Naive thymus-derived CD4-positive, alpha-beta T cell (primary cell): ENCODE data around the gene RPS14. TPM values are rescaled to one million over a fixed set of nuclear protein-coding genes. Genes with fewer than 3 reads are reported as not detected.
"Not testable (repeated sequence)": the region's sequence is repeated elsewhere in the genome, so short reads cannot be mapped to it uniquely, and the experiment has no call there.

Source experiments
- ATAC-seq: fragments of 150-1000 bp; cut with Tn5 transposase; 2 replicates; pipeline ENCODE4 v1.10.0; 2021; ENCODE audit warnings: mild to moderate bottlenecking, moderate library complexity
- CTCF ChIA-PET: fragments of 350-600 bp; sonication (Branson Sonifier 250); formaldehyde crosslinking; loops from one replicate; lab custom pipeline; 2021; ENCODE audit warnings: antibody characterized with exemption; lab: Charles Lee
- POLR2A ChIA-PET: fragments of 350-600 bp; sonication (Branson Sonifier 250); formaldehyde crosslinking; loops from one replicate; lab custom pipeline; 2021; ENCODE audit warnings: antibody characterized with exemption, inconsistent platforms; lab: Charles Lee
- DNase-seq, 9 donors: peaks; one replicate each; pipeline versions ENCODE4 v3.0.0 to v3.0.0-alpha.2; 2020 to 2022; ENCODE audit warnings: mixed read lengths in 1 of 9
- H3K27ac ChIP-seq: one replicate; pipeline ENCODE4 v1.7.0; 2013; ENCODE audit warnings: mild to moderate bottlenecking, low read depth, low read length, moderate library complexity
- H3K27me3 ChIP-seq, 2 donors: one replicate each; pipeline ENCODE4 v1.7.0; 2013; ENCODE audit warnings: low read length in 2 of 2, mild to moderate bottlenecking in 2 of 2, moderate library complexity in 2 of 2; ENCODE audit not compliant: control insufficient read depth in 2 of 2, insufficient read depth in 2 of 2
- H3K36me3 ChIP-seq, 3 experiments: 1 replicate in 2 of 3; 2 replicates in 1 of 3; pipeline ENCODE4 v1.7.0; 2013; ENCODE audit warnings: low read length in 3 of 3, mild to moderate bottlenecking in 3 of 3, moderate library complexity in 1 of 3; ENCODE audit not compliant: insufficient read depth in 3 of 3, control insufficient read depth in 2 of 3
- H3K4me1 ChIP-seq, 2 donors: one replicate each; pipeline ENCODE4 v1.7.0; 2013; ENCODE audit warnings: low read length in 2 of 2, mild to moderate bottlenecking in 2 of 2, moderate library complexity in 1 of 2; ENCODE audit not compliant: control insufficient read depth in 2 of 2, insufficient read depth in 2 of 2
- H3K4me3 ChIP-seq: 2 replicates; pipeline ENCODE4 v1.7.0; 2013; ENCODE audit warnings: mild to moderate bottlenecking, low read length
- H3K9me3 ChIP-seq, 3 experiments: 1 replicate in 2 of 3; 2 replicates in 1 of 3; pipeline ENCODE4 v1.7.0; 2013; ENCODE audit warnings: low read length in 3 of 3; ENCODE audit not compliant: control insufficient read depth in 2 of 3
- H3K27ac Mint-ChIP-seq, 9 donors: one replicate each; pipeline ENCODE4 v1.8.0; 2020 to 2022; ENCODE audit warnings: mixed read lengths in 9 of 9, mild to moderate bottlenecking in 8 of 9, moderate library complexity in 5 of 9, inconsistent platforms in 2 of 9
- H3K27me3 Mint-ChIP-seq, 5 donors: one replicate each; pipeline ENCODE4 v1.8.0; 2021 to 2022; ENCODE audit warnings: mixed read lengths in 5 of 5, mild to moderate bottlenecking in 1 of 5
- H3K36me3 Mint-ChIP-seq, 5 donors: one replicate each; pipeline ENCODE4 v1.8.0; 2020 to 2022; ENCODE audit warnings: mixed read lengths in 5 of 5, mild to moderate bottlenecking in 3 of 5, inconsistent platforms in 1 of 5
- H3K4me1 Mint-ChIP-seq, 7 donors: one replicate each; pipeline ENCODE4 v1.8.0; 2020 to 2022; ENCODE audit warnings: mixed read lengths in 7 of 7, mild to moderate bottlenecking in 3 of 7, inconsistent platforms in 1 of 7
- H3K4me3 Mint-ChIP-seq, 10 donors: one replicate each; pipeline ENCODE4 v1.8.0; 2020 to 2022; ENCODE audit warnings: mild to moderate bottlenecking in 10 of 10, mixed read lengths in 10 of 10, moderate library complexity in 6 of 10, inconsistent platforms in 2 of 10
- H3K9me3 Mint-ChIP-seq, 11 donors: one replicate each; pipeline ENCODE4 v1.8.0; 2020 to 2022; ENCODE audit warnings: mixed read lengths in 11 of 11, mild to moderate bottlenecking in 4 of 11, inconsistent platforms in 1 of 11, moderate library complexity in 1 of 11
- intact Hi-C, 2 donors: fragments of 100-400 bp; cut with micrococcal nuclease; formaldehyde crosslinking; loops; one replicate each; pipeline ENCODE4 v1.15.1; 2023
- polyA plus RNA-seq, 2 donors: library from polyadenylated mRNA; unstranded; fragments of 300-500 nt; fragmentation: Illumina TruSeq; gene quantifications; one replicate each; pipeline ENCODE4 v1.2.3, GENCODE V29; 2021
- total RNA-seq, 6 experiments: library from RNA in 5 of 6; stranded (reverse) in 5 of 6; gene quantifications; 1 replicate in 5 of 6; 2 replicates in 1 of 6; pipeline ENCODE4 v1.2.3 and lab custom pipeline; 2021 to 2026

The RPS14 gene
- total and polyA plus RNA-seq, 7 experiments from 2014 or later: 2,331 to 11,248 (median 6,766) TPM

- H3K27me3 ChIP-seq: no peaks in the 10 kb centered on the region
- Mint-ChIP-seq H3K9me3 (peaks cover 0 to 1% (median 0%) of the 10 kb centered on the region in 11 donors), H3K36me3 (peaks cover 0 to 4% (median 0%) of the 10 kb centered on the region in 5 donors), H3K4me3 (no peak overlapping the region), H3K4me1 (peaks cover 0 to 5% (median 0%) of the 10 kb centered on the region in 7 donors), H3K27me3 (peaks cover 0 to 5% (median 0%) of the 10 kb centered on the region in 5 donors), H3K27ac (no peak overlapping the region)
- no peak for DNase-seq
- intact Hi-C loops: no loop called here
- ChIA-PET POLR2A (no interaction called here), CTCF (no interaction called here)
- H3K27ac ChIP-seq: no peak overlapping the region
- no peaks in the 10 kb centered on the region for H3K4me1 ChIP-seq
- H3K9me3 ChIP-seq: no peaks in the 10 kb centered on the region
- ATAC-seq: no peak
- H3K36me3 ChIP-seq: no peaks in the 10 kb centered on the region
- no peak overlapping the region for H3K4me3 ChIP-seq
These were observed 21.2 kb downstream of the RPS14 start for GRCh38 chr5:150428106-150428876.

- intact Hi-C loops, H3K27me3 ChIP-seq, H3K27ac Mint-ChIP-seq, H3K4me3 ChIP-seq, H3K4me3 Mint-ChIP-seq, DNase-seq, H3K36me3 Mint-ChIP-seq, H3K27me3 Mint-ChIP-seq, H3K9me3 Mint-ChIP-seq, H3K4me1 ChIP-seq, H3K4me1 Mint-ChIP-seq, H3K27ac ChIP-seq, H3K36me3 ChIP-seq, H3K9me3 ChIP-seq, ATAC-seq: not testable (repeated sequence)
- CTCF ChIA-PET: interaction anchor here (1.5 kb wide), 1 partner anchor 8 kb away, joined by 7 read pairs; no protein-coding TSS in a partner anchor
- POLR2A ChIA-PET: interaction anchor here (0.6 kb wide), 1 partner anchor 673 kb away, joined by 3 read pairs; no protein-coding TSS in a partner anchor
These were observed 23.4 kb downstream of the RPS14 start for GRCh38 chr5:150426165-150426564.

GRCh38 chr5:150422758-150423157, 26.8 kb downstream of the RPS14 start:
- no peaks in the 10 kb centered on the region for H3K36me3 Mint-ChIP-seq
- no peak overlapping the region for H3K4me3 Mint-ChIP-seq
- no peaks in the 10 kb centered on the region for H3K9me3 Mint-ChIP-seq
- no peaks in the 10 kb centered on the region for H3K4me1 ChIP-seq
- no peak overlapping the region for H3K27ac ChIP-seq
- POLR2A ChIA-PET: no interaction called here
- no peaks in the 10 kb centered on the region for H3K36me3 ChIP-seq
- ATAC-seq: no peak
- H3K4me3 ChIP-seq: no peak overlapping the region
- peaks cover 0 to 9% (median 0%) of the 10 kb centered on the region in 5 donors for H3K27me3 Mint-ChIP-seq
- DNase-seq: no peak
- intact Hi-C loops: no loop called here
- H3K4me1 Mint-ChIP-seq: peaks cover 0 to 9% (median 0%) of the 10 kb centered on the region in 7 donors
- no peaks in the 10 kb centered on the region for H3K27me3 ChIP-seq
- H3K27ac Mint-ChIP-seq: peak overlapping the region in 1 of 9 donors; percentile 29
- H3K9me3 ChIP-seq: no peaks in the 10 kb centered on the region
- CTCF ChIA-PET: no interaction called here

- no peaks in the 10 kb centered on the region for H3K36me3 ChIP-seq
- no peak overlapping the region for H3K27ac ChIP-seq
- ChIA-PET CTCF (no interaction called here), POLR2A (no interaction called here)
- Mint-ChIP-seq H3K27ac (peak overlapping the region in 1 of 9 donors; percentile 51), H3K36me3 (no peaks in the 10 kb centered on the region), H3K4me1 (peaks cover 0 to 9% (median 0%) of the 10 kb centered on the region in 7 donors), H3K9me3 (no peaks in the 10 kb centered on the region), H3K4me3 (no peak overlapping the region), H3K27me3 (peaks cover 0 to 9% (median 0%) of the 10 kb centered on the region in 5 donors)
- ATAC-seq (no peak), DNase-seq (no peak)
- no peaks in the 10 kb centered on the region for H3K4me1 ChIP-seq
- intact Hi-C loops: no loop called here
- no peaks in the 10 kb centered on the region for H3K9me3 ChIP-seq
- no peaks in the 10 kb centered on the region for H3K27me3 ChIP-seq
- no peak overlapping the region for H3K4me3 ChIP-seq
These were observed 27.5 kb downstream of the RPS14 start for GRCh38 chr5:150422075-150422474.

- H3K36me3 Mint-ChIP-seq: peaks cover 0 to 3% (median 0%) of the 10 kb centered on the region in 5 donors
- peaks cover 0 to 13% (median 0%) of the 10 kb centered on the region in 7 donors for H3K4me1 Mint-ChIP-seq
- Histone ChIP-seq H3K4me3 (no peak overlapping the region), H3K9me3 (no peaks in the 10 kb centered on the region), H3K27ac (no peak overlapping the region), H3K36me3 (no peaks in the 10 kb centered on the region), H3K4me1 (no peaks in the 10 kb centered on the region), H3K27me3 (no peaks in the 10 kb centered on the region)
- CTCF ChIA-PET: interaction anchor here (0.8 kb wide), 1 partner anchor 16 kb away, joined by 5 read pairs; no protein-coding TSS in a partner anchor
- ATAC-seq: peak; percentile 65
- POLR2A ChIA-PET: no interaction called here
- intact Hi-C loops: no loop called here
- no peak overlapping the region for H3K4me3 Mint-ChIP-seq
- H3K27me3 Mint-ChIP-seq: peaks cover 0 to 11% (median 0%) of the 10 kb centered on the region in 5 donors
- peak overlapping the region in 4 of 9 donors; percentile 39 to 54 (median 40) for H3K27ac Mint-ChIP-seq
- no peaks in the 10 kb centered on the region for H3K9me3 Mint-ChIP-seq
- no peak for DNase-seq
These were observed 29.8 kb downstream of the RPS14 start for GRCh38 chr5:150419630-150420270.

DNA sequence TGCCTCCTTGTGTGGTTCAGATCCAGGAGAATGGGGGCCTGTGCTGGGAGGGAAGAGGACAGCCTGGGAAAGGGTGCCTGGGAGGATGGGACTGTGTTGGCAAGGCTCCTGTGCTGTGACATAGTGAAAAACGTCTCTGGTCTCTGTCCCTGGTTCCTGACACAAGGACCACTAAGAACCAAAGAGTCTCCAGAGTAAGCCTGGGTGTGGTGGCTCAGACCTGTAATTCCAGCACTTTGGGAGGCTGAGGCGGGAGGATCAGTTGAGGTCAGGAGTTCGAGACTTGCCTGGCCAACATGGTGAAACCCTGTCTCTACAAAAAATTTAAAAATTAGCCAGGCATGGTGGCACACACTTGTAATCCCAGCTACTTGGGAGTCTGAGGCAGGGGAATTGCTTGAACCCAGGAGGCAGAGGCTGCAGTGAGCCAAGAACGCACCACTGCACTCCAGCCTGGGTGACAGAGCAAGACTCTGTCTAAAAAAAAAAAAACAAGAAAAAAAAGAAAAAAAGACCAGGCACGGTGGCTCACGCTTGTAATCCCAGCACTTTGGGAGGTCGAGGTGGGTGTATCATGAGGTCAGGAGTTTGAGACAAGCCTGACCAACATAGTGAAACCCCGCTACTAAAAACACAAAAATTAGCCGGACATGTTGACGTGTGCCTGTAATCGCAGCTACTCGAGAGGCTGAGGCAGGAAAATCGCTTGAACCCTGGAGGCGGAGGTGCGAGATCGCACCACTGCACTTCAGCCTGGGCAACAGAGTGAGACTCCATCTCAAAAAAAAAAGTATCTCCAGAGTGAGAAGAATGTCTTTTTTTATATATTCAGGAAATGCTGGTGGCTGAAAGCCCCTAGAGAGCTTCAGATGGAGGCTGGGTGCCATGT, 35.4 kb downstream of the RPS14 start:
- not testable (repeated sequence) for H3K4me3 ChIP-seq, H3K9me3 ChIP-seq, H3K27me3 ChIP-seq, H3K27me3 Mint-ChIP-seq, ATAC-seq, DNase-seq, H3K36me3 ChIP-seq, H3K9me3 Mint-ChIP-seq
- peak overlapping the region; percentile 98 for H3K27ac ChIP-seq
- ChIA-PET POLR2A (interaction anchor here (0.8 to 2.4 kb wide), 3 partner anchors 22 to 736 kb away, joined by 3 to 29 read pairs (median 7); partner anchors contain the start of gene RPS14), CTCF (interaction anchor here (0.6 to 1.4 kb wide), 3 partner anchors 21 to 765 kb away, joined by 3 to 4 read pairs (median 3); no protein-coding TSS in a partner anchor)
- H3K4me3 Mint-ChIP-seq: peak overlapping the region in 1 of 10 donors; percentile 100
- peaks cover 24 to 32% of the 10 kb centered on the region in 2 donors for H3K4me1 ChIP-seq
- peak overlapping the region; percentile 96 to 100 (median 100) for H3K27ac Mint-ChIP-seq
- intact Hi-C loops: loop anchor here (2.0 to 5.0 kb wide), 11 partner anchors 287 to 1358 kb away; partner anchors contain the start of genes G3BP1 (in 2 of the 2), PCYOX1L (in 2 of the 2), CSNK1A1 (in 1 of the 2) and DCTN4 (in 1 of the 2)
- H3K36me3 Mint-ChIP-seq: peaks cover 0 to 16% (median 0%) of the 10 kb centered on the region in 5 donors
- H3K4me1 Mint-ChIP-seq: peaks cover 14 to 43% (median 34%) of the 10 kb centered on the region in 7 donors
